GM04504 (cell line): ENCODE results near the gene TMEM144.
"Not testable (repeated sequence)": the region's sequence is repeated elsewhere in the genome, so short reads cannot be mapped to it uniquely, and the experiment has no call there.

Experiments used
- DNase-seq: peaks from one replicate; pipeline ENCODE4 v3.0.0-alpha.2; 2012; ENCODE audit warnings: low read depth

The TMEM144 gene

GRCh38 chr4:158192439-158193158 lies 17.7 kb upstream of the TMEM144 start:
- no peak for DNase-seq

- no peak for DNase-seq
Observed at GRCh38 chr4:158193171-158193749, 17.0 kb upstream of the TMEM144 start.

GRCh38 chr4:158195297-158195696 lies 15.0 kb upstream of the TMEM144 start:
- no peak for DNase-seq

GRCh38 chr4:158197194-158197776 lies 13.0 kb upstream of the TMEM144 start:
- no peak for DNase-seq

- DNase-seq: no peak
Observed at GRCh38 chr4:158200214-158200613, 10.1 kb upstream of the TMEM144 start.

- DNase-seq: no peak
Observed at GRCh38 chr4:158201322-158201721, 9.0 kb upstream of the TMEM144 start.

GRCh38 chr4:158201876-158202275 lies 8.4 kb upstream of the TMEM144 start:
- DNase-seq: no peak

- no peak for DNase-seq
Observed at GRCh38 chr4:158202481-158202880, 7.8 kb upstream of the TMEM144 start.

- DNase-seq: no peak
Observed at GRCh38 chr4:158203436-158203835, 6.8 kb upstream of the TMEM144 start.

- no peak for DNase-seq
Observed at GRCh38 chr4:158203929-158204328, 6.4 kb upstream of the TMEM144 start.

GRCh38 chr4:158208963-158209640 lies 1.2 kb upstream of the TMEM144 start:
- DNase-seq: no peak

GRCh38 chr4:158211222-158211621 lies 936 bp downstream of the TMEM144 start:
- no peak for DNase-seq

- no peak for DNase-seq
Observed at GRCh38 chr4:158213466-158213865, 3.2 kb downstream of the TMEM144 start.

GRCh38 chr4:158214856-158215255 lies 4.6 kb downstream of the TMEM144 start:
- no peak for DNase-seq

- no peak for DNase-seq
Observed at GRCh38 chr4:158217763-158218162, 7.5 kb downstream of the TMEM144 start.

GRCh38 chr4:158219623-158220022 lies 9.3 kb downstream of the TMEM144 start:
- no peak for DNase-seq

GRCh38 chr4:158224318-158224717 lies 14.0 kb downstream of the TMEM144 start:
- not testable (repeated sequence) for DNase-seq

- DNase-seq: not testable (repeated sequence)
Observed at GRCh38 chr4:158224999-158225398, 14.7 kb downstream of the TMEM144 start.

GRCh38 chr4:158227880-158228279 lies 17.6 kb downstream of the TMEM144 start:
- not testable (repeated sequence) for DNase-seq

GRCh38 chr4:158228399-158228798 lies 18.1 kb downstream of the TMEM144 start:
- DNase-seq: not testable (repeated sequence)

- DNase-seq: no peak
Observed at GRCh38 chr4:158229768-158230167, 19.5 kb downstream of the TMEM144 start.

- DNase-seq: no peak
Observed at GRCh38 chr4:158234671-158235070, 24.4 kb downstream of the TMEM144 start.
